ENCODE results near the gene RDH11.
A peak's percentile ranks its signal among the peaks of the same experiment; 100 is the strongest.

RDH11 gene

DNA sequence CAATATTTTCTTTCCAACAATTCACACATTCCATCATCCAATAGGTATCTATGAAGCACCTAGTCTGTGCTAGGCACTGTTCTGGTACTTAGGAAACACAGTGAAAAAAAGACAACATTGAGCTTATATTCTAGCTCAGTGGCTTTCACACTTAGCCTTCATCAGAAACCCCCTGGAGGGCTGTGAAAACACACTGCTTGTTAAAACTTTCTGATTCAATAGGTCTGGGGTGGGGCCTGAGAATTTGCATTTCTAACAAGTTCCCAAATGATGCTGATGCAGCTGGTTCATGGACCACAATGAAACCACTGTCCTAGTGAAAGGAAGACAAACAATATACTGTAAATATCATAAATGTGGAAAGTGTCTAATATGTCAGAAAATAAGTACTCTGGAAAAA lies 27.0 kb downstream of the RDH11 start:
- DNase-seq (ENCODE audit: low read depth): no peak
- no peak for TF ChIP-seq CTCF (conservative IDR thresholded peaks at IDR 0.05; ENCODE audit: low read depth, low read length)
- no peak overlapping the region for H3K4me3 ChIP-seq (ENCODE audit: low read length)

GRCh38 chr14:67666750-67667449 lies 28.7 kb downstream of the RDH11 start:
- TF ChIP-seq CTCF (conservative IDR thresholded peaks at IDR 0.05; ENCODE audit: low read depth, low read length): peak; percentile 71
- H3K4me3 ChIP-seq (ENCODE audit: low read length): no peak overlapping the region
- DNase-seq (ENCODE audit: low read depth): no peak

DNA sequence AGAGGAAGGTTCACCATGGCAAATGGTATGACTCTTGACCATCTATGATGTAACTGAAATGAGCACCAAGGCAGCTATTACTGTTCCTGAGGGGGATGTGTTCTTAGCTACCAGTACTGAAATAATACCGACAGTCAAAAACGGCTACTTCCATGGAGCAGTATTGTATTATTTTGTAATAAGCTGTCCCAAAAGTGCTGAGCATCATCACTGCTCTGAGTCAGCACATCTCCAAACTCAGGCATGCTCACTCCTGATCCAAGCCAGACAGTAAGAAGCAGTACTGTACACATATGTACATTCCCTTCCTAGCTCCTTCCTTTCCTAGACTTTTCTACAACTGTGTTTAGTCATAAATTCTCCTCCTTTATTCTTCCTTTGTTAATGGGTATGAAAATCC lies 29.7 kb downstream of the RDH11 start:
- no peak for TF ChIP-seq CTCF (conservative IDR thresholded peaks at IDR 0.05; ENCODE audit: low read depth, low read length)
- no peak for DNase-seq (ENCODE audit: low read depth)
- H3K4me3 ChIP-seq (ENCODE audit: low read length): no peak overlapping the region

- no peak for TF ChIP-seq CTCF (conservative IDR thresholded peaks at IDR 0.05; ENCODE audit: low read depth, low read length)
Measured at GRCh38 chr14:67663633-67664032, 31.9 kb downstream of the RDH11 start.

GRCh38 chr14:67653651-67654280 lies 41.8 kb downstream of the RDH11 start:
- no peak for DNase-seq (ENCODE audit: low read depth)
- no peak overlapping the region for H3K4me3 ChIP-seq (ENCODE audit: low read length)
- TF ChIP-seq CTCF (conservative IDR thresholded peaks at IDR 0.05; ENCODE audit: low read depth, low read length): no peak

More at GRCh38 chr14:67663633-67664032, 31.9 kb downstream of the RDH11 start:
- no peak overlapping the region for H3K4me3 ChIP-seq (ENCODE audit: low read length)
- DNase-seq (ENCODE audit: low read depth): no peak

GRCh38 chr14:67652189-67652588 lies 43.4 kb downstream of the RDH11 start:
- no peak for DNase-seq (ENCODE audit: low read depth)
- no peak for TF ChIP-seq CTCF (conservative IDR thresholded peaks at IDR 0.05; ENCODE audit: low read depth, low read length)
- H3K4me3 ChIP-seq (ENCODE audit: low read length): no peak overlapping the region

- TF ChIP-seq CTCF (conservative IDR thresholded peaks at IDR 0.05; ENCODE audit: low read depth, low read length): no peak
- H3K4me3 ChIP-seq (ENCODE audit: low read length): no peak overlapping the region
- DNase-seq (ENCODE audit: low read depth): no peak
Measured at GRCh38 chr14:67650694-67651093, 44.9 kb downstream of the RDH11 start.
